ENCODE measurements around the gene CT55. TPM values are rescaled to one million over a fixed set of nuclear protein-coding genes. Genes with fewer than 3 reads are reported as not detected.

The CT55 gene
- total and polyA plus RNA-seq, 4 donors: not detected

GRCh38 chrX:135112096-135112729 lies 59.0 kb downstream of the CT55 start:
- Histone ChIP-seq H3K4me3 (ENCODE audit: low read length in 2 of 2) (no peak overlapping the region), H3K36me3 (ENCODE audit: control insufficient read depth in 1 of 2, insufficient read depth in 2 of 2, low read length in 1 of 2) (no peaks in the 10 kb centered on the region), H3K9me3 (ENCODE audit: control insufficient read depth, low read length) (peaks cover 1% of the 10 kb centered on the region), H3K27ac (ENCODE audit: low read depth in 1 of 2, low read length in 2 of 2) (no peak overlapping the region), H3K4me1 (ENCODE audit: control insufficient read depth in 1 of 2, insufficient read depth in 2 of 2, low read length in 2 of 2) (no peaks in the 10 kb centered on the region), H3K27me3 (ENCODE audit: control insufficient read depth in 1 of 2, insufficient read depth in 2 of 2, low read length in 1 of 2) (no peaks in the 10 kb centered on the region)
- ATAC-seq (ENCODE audit: low FRiP score) (no peak), DNase-seq (no peak)
- WGBS, 2 donors: 21 to 37% methylated on average over 5 of the region's 5 CpGs
- intact Hi-C loops (cut with DNase I): no loop called here

- H3K9me3 ChIP-seq (ENCODE audit: control insufficient read depth, low read length): peaks cover 1% of the 10 kb centered on the region
- H3K4me1 ChIP-seq (ENCODE audit: control insufficient read depth in 1 of 2, insufficient read depth in 2 of 2, low read length in 2 of 2): no peaks in the 10 kb centered on the region
- no peak for DNase-seq
- no peaks in the 10 kb centered on the region for H3K27me3 ChIP-seq (ENCODE audit: control insufficient read depth in 1 of 2, insufficient read depth in 2 of 2, low read length in 1 of 2)
- no peak overlapping the region for H3K27ac ChIP-seq (ENCODE audit: low read depth in 1 of 2, low read length in 2 of 2)
- H3K36me3 ChIP-seq (ENCODE audit: control insufficient read depth in 1 of 2, insufficient read depth in 2 of 2, low read length in 1 of 2): no peaks in the 10 kb centered on the region
- no peak overlapping the region for H3K4me3 ChIP-seq (ENCODE audit: low read length in 2 of 2)
- 71 to 91% methylated on average over 3 of the region's 3 CpGs for WGBS, 2 donors
- intact Hi-C loops (cut with DNase I): no loop called here
- no peak for ATAC-seq (ENCODE audit: low FRiP score)
These were observed 61.6 kb downstream of the CT55 start for GRCh38 chrX:135109554-135109953.

Other genes starting within 250 kb of the CT55 start
- gene SMIM10, start 180.4 kb downstream of the CT55 start, total RNA-seq: 10 to 100 TPM; 11.8 to 13.5 TPM
- 10 to 100 TPM; 31.9 to 85.4 TPM for gene SMIM10, start 180.4 kb downstream of the CT55 start, polyA plus RNA-seq
- 10 to 100 TPM; 21.2 to 22.5 TPM for gene RTL8B, start 148.9 kb downstream of the CT55 start, total RNA-seq
- gene RTL8B, start 148.9 kb downstream of the CT55 start, polyA plus RNA-seq: 10 to 100 TPM; 14.3 to 20.3 TPM
- gene RTL8C, start 139.0 kb downstream of the CT55 start, total RNA-seq: 100 to 1,000 TPM; 127 to 132 TPM
- gene RTL8C, start 139.0 kb downstream of the CT55 start, polyA plus RNA-seq: 100 to 1,000 TPM; 136 to 248 TPM
- gene RTL8A, start 119.3 kb downstream of the CT55 start, total RNA-seq: 10 to 100 TPM; 42.1 to 42.6 TPM
- 100 to 1,000 TPM in 1 of 2 donors, 10 to 100 TPM in 1; 80.6 to 114 TPM for gene RTL8A, start 119.3 kb downstream of the CT55 start, polyA plus RNA-seq
- gene SMIM10L2B, start 72.7 kb downstream of the CT55 start, total RNA-seq: 1 to 10 TPM; 3.2 to 3.4 TPM
- 1 to 10 TPM in 1 of 2 donors, under 1 TPM in 1; 0.75 to 2.0 TPM for gene SMIM10L2B, start 72.7 kb downstream of the CT55 start, polyA plus RNA-seq
- gene ETDB, start 50.9 kb downstream of the CT55 start, total RNA-seq: not detected
- not detected for gene ETDB, start 50.9 kb downstream of the CT55 start, polyA plus RNA-seq
- gene ETDA, start 80.7 kb upstream of the CT55 start, total RNA-seq: not detected
- gene ETDA, start 80.7 kb upstream of the CT55 start, polyA plus RNA-seq: not detected
- gene ETDC, start 138.1 kb upstream of the CT55 start, total RNA-seq: not detected
- not detected for gene ETDC, start 138.1 kb upstream of the CT55 start, polyA plus RNA-seq
- gene ZNF75D, start 172.7 kb upstream of the CT55 start, total RNA-seq: 10 to 100 TPM in 1 of 2 donors, 1 to 10 TPM in 1; 7.3 to 10.9 TPM
- gene ZNF75D, start 172.7 kb upstream of the CT55 start, polyA plus RNA-seq: 10 to 100 TPM in 1 of 2 donors, 1 to 10 TPM in 1; 4.1 to 10.2 TPM
- gene ZNF449, start 173.4 kb upstream of the CT55 start, total RNA-seq: 10 to 100 TPM; 13.6 to 19.6 TPM
- gene ZNF449, start 173.4 kb upstream of the CT55 start, polyA plus RNA-seq: 1 to 10 TPM; 2.6 to 8.6 TPM

Measured in aorta (tissue), 5 donors.